ENCODE data around the gene SLC9A5. TPM values are rescaled to one million over a fixed set of nuclear protein-coding genes. Genes with fewer than 3 reads are reported as not detected.

Gene SLC9A5
- total RNA-seq, 1 donor = 1.4 TPM

DNA sequence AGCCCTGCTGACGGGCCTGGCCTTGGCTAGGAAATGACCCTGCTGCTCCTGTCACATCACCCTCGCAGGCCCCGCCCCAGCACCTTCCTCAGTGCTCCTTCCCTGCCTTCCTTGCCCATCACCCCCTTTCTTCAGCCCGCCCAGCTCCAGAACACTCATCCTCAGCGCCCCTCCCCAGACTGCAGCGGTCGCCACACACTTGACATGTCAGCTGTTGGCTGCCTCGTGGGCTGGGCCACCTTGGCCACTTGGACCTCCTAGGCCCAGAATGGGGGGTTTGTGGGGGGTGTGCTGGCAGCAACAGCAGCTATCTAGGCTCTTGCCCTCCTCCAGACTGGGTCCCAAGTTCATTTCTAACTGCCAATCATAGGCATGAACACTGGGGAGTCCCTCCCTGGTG lies 39.2 kb upstream of the SLC9A5 start:
- DNase-seq (ENCODE audit: low read depth) = no peak
- TF ChIP-seq, protein P1, sequence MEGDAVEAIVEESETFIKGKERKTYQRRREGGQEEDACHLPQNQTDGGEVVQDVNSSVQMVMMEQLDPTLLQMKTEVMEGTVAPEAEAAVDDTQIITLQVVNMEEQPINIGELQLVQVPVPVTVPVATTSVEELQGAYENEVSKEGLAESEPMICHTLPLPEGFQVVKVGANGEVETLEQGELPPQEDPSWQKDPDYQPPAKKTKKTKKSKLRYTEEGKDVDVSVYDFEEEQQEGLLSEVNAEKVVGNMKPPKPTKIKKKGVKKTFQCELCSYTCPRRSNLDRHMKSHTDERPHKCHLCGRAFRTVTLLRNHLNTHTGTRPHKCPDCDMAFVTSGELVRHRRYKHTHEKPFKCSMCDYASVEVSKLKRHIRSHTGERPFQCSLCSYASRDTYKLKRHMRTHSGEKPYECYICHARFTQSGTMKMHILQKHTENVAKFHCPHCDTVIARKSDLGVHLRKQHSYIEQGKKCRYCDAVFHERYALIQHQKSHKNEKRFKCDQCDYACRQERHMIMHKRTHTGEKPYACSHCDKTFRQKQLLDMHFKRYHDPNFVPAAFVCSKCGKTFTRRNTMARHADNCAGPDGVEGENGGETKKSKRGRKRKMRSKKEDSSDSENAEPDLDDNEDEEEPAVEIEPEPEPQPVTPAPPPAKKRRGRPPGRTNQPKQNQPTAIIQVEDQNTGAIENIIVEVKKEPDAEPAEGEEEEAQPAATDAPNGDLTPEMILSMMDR (IDR thresholded peaks at IDR 0.05; ENCODE audit: insufficient read depth, low read length) = no peak
- H3K4me3 ChIP-seq (ENCODE audit: low read depth, low read length) = no peak overlapping the region

DNA sequence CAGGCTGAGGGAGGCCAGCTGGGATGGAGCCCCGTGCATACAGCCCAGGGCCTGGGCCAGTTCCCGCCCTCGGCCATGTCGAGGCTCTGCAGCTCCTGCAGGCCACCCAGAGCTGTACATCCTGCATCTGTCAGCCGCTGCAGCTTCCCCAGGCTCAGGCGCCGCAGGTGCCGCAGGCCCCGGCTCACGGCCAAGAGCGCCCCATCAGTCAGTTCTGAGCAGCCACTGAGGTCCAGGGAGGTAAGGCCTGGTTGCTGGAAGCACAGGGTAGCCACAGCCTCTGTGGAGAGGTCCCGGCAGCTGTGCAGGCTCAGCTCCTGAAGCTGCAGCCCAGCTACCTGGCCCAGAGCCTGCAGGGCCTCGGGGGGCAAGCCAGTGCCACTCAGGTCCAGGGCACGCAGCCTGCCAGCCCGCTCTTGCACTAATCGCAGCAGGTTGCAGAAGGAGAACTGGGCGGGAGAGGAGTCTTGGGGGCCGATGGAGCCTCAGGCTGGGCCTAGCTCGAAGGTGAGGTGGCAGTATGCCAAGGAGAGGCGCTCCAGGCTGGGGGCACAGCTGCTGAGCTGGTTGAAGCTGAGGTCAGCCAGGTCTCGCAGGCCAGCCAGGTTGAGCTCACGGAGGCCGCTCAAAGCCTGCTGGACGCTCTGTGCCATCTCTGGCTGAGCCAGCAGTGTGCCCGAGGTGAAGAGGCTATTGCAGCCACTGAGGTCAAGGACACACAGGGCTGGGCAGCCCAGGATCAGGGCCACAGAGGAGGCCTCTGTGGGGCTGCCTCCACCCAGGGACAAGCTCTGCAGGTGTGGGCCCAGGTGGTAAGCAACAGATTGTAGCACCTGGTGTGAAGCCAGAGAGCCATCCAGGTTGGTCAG lies 38.5 kb upstream of the SLC9A5 start:
- TF ChIP-seq, protein P1 (IDR thresholded peaks at IDR 0.05; ENCODE audit: insufficient read depth, low read length) = no peak
- no peak for DNase-seq (ENCODE audit: low read depth)
- no peak overlapping the region for H3K4me3 ChIP-seq (ENCODE audit: low read depth, low read length)

DNA sequence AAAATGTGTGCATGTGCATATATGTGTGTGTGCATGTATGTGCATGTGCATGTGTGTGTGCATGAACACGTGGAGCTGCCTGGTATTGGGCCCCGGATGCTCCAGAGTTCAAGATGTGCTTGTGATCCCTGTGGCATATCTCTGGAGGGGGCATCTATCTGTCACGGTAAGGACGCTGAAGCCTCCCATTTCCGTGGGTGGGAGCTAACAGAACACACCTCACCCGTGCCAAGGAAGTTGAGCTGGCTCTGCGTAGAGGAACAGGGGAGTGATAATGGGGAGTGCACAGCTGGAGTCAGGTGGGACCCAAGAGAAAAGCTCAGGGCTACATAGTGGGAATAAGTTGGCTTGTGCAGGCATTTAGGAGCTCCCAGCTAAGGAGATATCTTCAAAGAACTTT lies 37.1 kb upstream of the SLC9A5 start:
- no peak for DNase-seq (ENCODE audit: low read depth)
- TF ChIP-seq, protein P1 (IDR thresholded peaks at IDR 0.05; ENCODE audit: insufficient read depth, low read length) = no peak
- no peak overlapping the region for H3K4me3 ChIP-seq (ENCODE audit: low read depth, low read length)

DNA sequence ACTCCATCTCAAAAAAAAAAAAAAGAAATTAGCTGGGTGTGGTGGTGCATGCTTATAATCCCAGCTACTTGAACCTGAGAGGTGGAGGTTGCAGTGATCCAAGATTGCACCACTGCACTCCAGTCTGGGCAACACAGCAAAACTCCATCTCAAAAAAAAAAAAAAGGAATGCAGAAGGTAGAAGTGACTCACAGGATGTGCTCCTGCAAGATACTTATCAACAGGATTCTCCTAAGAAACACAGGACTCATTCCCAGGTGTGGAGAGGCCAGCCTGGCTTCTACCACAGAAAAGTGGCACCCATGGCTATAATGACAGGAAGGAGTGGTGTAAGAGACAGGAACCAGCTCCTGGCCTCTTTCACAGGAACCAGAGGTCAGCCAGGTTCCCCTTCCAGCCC lies 36.0 kb upstream of the SLC9A5 start:
- H3K4me3 ChIP-seq (ENCODE audit: low read depth, low read length) = no peak overlapping the region
- TF ChIP-seq, protein P1 (IDR thresholded peaks at IDR 0.05; ENCODE audit: insufficient read depth, low read length) = no peak
- no peak for DNase-seq (ENCODE audit: low read depth)

DNA sequence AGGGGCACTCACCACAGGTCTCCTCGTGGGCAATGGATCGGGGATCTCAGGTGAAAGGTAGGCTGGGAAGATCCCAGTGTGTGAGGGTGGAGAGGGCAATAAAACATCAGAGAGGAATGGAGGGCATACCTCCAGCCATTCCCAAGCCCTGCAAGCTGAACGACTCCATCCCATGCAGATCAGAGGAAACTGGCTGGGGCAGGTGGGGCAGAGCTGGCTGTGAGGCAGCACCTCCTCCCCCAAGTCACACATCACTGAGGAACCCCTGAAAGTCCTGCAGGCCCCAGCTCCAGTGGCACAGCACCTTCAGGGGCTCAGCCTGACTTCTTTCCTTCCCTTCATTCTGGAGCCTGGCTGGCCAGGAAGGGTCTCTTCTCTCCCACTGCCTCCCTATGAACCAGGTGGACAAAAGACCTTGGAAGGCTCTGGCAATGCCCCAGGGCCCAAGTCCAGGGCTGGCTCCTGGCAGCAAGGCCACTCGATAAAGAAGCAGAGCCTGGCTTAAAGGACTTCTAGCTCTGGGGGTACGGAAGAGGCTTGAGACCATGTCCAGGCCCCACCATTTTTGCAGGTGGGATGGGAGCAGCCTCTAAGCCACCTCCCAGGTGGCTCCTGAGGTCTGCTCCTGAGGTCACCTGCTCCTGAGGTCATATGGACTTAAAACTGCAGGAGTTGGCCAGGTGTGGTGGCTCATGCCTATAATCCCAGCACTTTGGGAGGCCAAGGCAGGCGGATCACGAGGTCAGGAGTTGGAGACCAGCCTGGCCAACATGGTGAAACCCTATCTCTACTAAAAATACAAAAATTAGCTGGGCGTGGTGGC lies 35.4 kb upstream of the SLC9A5 start:
- H3K4me3 ChIP-seq (ENCODE audit: low read depth, low read length) = no peak overlapping the region
- TF ChIP-seq, protein P1 (IDR thresholded peaks at IDR 0.05; ENCODE audit: insufficient read depth, low read length) = no peak

DNA sequence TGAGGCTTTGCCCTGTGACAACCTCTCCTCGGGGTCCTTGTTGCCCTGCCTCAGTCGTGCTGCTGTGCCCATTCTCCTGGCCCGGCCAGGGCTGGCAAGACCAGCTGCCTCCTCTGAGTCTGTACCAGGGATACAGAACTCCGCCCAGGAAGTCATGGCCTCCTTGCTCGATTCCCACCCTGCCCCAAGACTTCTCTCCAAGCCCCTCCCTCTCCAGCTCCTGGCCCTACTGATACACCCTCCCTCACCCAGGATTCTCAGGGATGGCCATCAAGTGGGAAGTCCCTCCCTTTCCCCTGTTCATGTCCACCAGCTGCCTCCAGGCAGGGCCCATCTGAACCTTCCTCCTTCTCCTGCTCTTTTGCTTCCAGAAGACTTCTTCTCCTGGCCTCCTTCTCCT lies 33.1 kb upstream of the SLC9A5 start:
- no peak overlapping the region for H3K4me3 ChIP-seq (ENCODE audit: low read depth, low read length)
- no peak for DNase-seq (ENCODE audit: low read depth)
- TF ChIP-seq, protein P1 (IDR thresholded peaks at IDR 0.05; ENCODE audit: insufficient read depth, low read length) = no peak

More for the DNA sequence above, 35.4 kb upstream of the SLC9A5 start:
- DNase-seq (ENCODE audit: low read depth) = no peak

Measured in fibroblast of the aortic adventitia (primary cell).